GM19324 (cell line): ENCODE measurements around the gene FHIP2A.
"Not testable (repeated sequence)": the region's sequence is repeated elsewhere in the genome, so short reads cannot be mapped to it uniquely, and the experiment has no call there.

ENCODE experiments used
- ATAC-seq: cut with Tn5 transposase; IDR thresholded peaks from one replicate; pipeline ENCODE4 v1.9.1; 2021; ENCODE audit warnings: mild to moderate bottlenecking, moderate library complexity; ENCODE audit not compliant: unreplicated experiment, low FRiP score

The FHIP2A gene

GRCh38 chr10:114855776-114856543, 34.4 kb downstream of the FHIP2A start:
- ATAC-seq = peak; percentile 67

- no peak for ATAC-seq
These were observed 35.1 kb downstream of the FHIP2A start for GRCh38 chr10:114856544-114857287.

- not testable (repeated sequence) for ATAC-seq
These were observed 35.6 kb downstream of the FHIP2A start for GRCh38 chr10:114857288-114857565.

GRCh38 chr10:114857922-114858629, 36.5 kb downstream of the FHIP2A start:
- ATAC-seq = no peak

GRCh38 chr10:114859222-114859621, 37.6 kb downstream of the FHIP2A start:
- ATAC-seq = no peak

- no peak for ATAC-seq
These were observed 40.9 kb downstream of the FHIP2A start for GRCh38 chr10:114862456-114862855.

- ATAC-seq = no peak
These were observed 45.8 kb downstream of the FHIP2A start for GRCh38 chr10:114867365-114867764.

GRCh38 chr10:114868870-114869519, 47.4 kb downstream of the FHIP2A start:
- no peak for ATAC-seq

- no peak for ATAC-seq
These were observed 47.9 kb downstream of the FHIP2A start for GRCh38 chr10:114869520-114869892.

- ATAC-seq = no peak
These were observed 48.9 kb downstream of the FHIP2A start for GRCh38 chr10:114870486-114870885.

- no peak for ATAC-seq
These were observed 49.8 kb downstream of the FHIP2A start for GRCh38 chr10:114871379-114871778.
